Left lobe of liver (tissue), 2 donors: ENCODE data around the gene CNOT4. TPM values are rescaled to one million over a fixed set of nuclear protein-coding genes. Genes with fewer than 3 reads are reported as not detected.
"Not testable (repeated sequence)": the region's sequence is repeated elsewhere in the genome, so short reads cannot be mapped to it uniquely, and the experiment has no call there.

Source experiments
- ATAC-seq: fragments of 200-7000 bp; cut with Tn5 transposase; one replicate; pipeline ENCODE4 v1.9.1; 2020; ENCODE audit warnings: mild to moderate bottlenecking, moderate library complexity
- DNase-seq: peaks from one replicate; pipeline ENCODE4 v3.0.0-alpha.2; 2020; ENCODE audit warnings: low spot score
- total RNA-seq: library from RNA; stranded (reverse); gene quantifications from one replicate; pipeline ENCODE4 v1.2.1, GENCODE V29; 2021
- donor health status: DM: no; HTN: no; CAD: no; lungs with moderate emphysema.
- donor health status: DM: no; HTN: yes; CAD: no.

The CNOT4 gene
- total RNA-seq, 1 donor from 2014 or later, result 10.0 TPM

GRCh38 chr7:135517060-135517459 lies 7.2 kb upstream of the CNOT4 start:
- ATAC-seq, result no peak
- DNase-seq, result no peak

DNA sequence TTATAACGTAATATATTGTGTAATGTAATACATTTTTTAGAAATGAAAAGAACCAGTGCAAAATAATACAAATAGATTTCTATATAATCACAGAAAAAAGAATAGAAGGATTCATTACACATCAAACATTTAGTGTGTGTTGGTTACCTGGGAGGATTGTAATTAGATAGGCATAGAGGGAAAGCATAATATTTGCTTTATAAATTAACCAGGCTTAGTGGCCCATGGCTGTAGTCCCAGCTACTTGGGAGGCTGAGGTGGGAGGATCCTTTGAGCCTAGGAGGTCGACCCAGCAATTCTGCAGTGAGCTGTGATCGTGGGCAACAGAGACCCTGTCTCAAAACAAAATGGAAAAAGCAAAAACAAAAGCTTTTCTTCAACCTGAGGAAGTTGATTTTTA lies 5.0 kb upstream of the CNOT4 start:
- ATAC-seq (no peak), DNase-seq (no peak)

DNA sequence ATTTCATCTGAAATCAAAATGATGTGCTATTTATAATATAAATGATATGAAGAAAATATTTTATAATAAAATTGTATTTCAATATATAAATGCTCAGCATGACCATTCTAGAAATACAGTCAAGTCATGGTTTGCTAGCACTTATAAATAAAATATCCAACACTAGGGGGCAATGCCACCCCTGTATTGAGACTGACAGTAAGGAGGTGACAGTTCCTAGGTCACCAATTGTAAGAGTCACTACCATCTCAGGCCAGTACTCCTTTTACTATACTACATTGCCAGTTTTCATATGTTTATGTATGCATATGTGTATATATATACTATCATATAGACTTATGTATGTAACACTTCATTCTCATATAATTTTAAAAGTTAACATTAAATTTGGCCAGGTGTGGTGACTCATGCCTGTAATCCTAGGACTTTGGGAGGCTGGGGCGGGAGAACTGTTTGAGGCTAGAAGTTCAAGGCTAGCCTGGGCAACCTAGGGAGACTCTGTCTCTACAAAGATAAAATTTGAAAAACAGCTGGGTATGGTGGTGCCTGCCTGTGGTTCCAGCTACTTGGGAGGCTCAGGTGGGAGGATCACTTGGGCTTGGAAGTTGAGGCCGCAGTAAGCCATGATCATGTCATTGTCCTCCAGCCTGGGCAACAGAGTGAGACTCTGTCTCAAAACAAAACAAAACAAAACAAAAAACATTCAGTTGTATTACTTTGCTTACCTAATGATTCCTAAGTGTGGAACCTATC lies 2.4 kb upstream of the CNOT4 start:
- DNase-seq (no peak), ATAC-seq (peak; percentile 33)

DNA sequence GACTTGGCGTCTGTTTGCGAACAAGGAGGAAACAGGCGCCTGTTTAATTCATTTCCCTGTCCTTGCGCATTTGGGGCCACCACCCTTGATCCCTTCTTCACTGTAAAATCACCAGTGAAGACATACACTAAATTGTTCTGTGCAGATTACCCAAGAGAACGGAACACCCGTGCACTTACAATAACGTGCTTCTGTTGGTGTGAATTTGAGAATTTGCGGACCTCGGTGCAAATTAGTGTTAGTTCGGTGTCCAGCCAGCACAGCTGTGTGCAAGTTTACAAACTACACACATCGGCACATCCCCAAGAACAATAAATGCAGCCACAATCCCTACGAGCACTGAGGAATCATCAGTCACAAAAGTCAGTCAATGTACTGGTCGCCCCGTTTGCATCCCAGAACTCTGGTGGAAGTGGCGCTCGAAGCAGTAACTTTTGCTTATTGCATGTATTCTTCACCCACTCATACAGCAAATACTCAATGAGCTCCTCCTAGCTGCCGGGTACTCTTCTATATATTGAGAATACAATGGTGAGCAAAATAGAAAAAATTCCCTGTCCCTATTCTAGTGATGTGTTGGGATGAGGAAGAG lies 786 bp upstream of the CNOT4 start:
- ATAC-seq (no peak), DNase-seq (no peak)

GRCh38 chr7:135509589-135509838 lies 388 bp downstream of the CNOT4 start:
- no peak for ATAC-seq
- DNase-seq, result no peak

- DNase-seq (peak; percentile 47), ATAC-seq (peak; percentile 36)
Observed at GRCh38 chr7:135508883-135509588, 866 bp downstream of the CNOT4 start.

GRCh38 chr7:135501402-135501801 lies 8.5 kb downstream of the CNOT4 start:
- DNase-seq (no peak), ATAC-seq (peak; percentile 30)

- peak; percentile 74 for ATAC-seq
- no peak for DNase-seq
Observed at GRCh38 chr7:135499818-135500217, 10.1 kb downstream of the CNOT4 start.

DNA sequence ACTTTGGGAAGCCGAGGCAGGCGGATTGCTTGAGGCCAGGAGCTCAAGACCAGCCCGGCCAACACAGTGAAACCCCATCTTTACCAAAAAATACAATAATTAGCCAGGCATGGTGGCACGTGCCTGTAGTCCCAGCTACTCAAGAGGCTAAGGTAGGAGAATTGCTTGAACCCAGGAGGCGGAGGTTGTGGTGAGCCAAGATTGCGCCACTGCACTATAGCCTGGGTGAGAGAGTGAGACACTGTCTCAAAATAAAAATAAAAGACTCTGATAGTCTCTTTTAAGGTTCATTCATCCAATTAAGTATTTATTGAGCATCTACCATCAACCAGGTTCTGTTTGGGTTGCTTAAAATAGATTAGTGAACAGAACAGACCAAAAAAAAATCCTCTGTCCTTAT lies 12.7 kb downstream of the CNOT4 start:
- not testable (repeated sequence) for ATAC-seq, DNase-seq

GRCh38 chr7:135493362-135493761 lies 16.5 kb downstream of the CNOT4 start:
- peak; percentile 64 for ATAC-seq

DNA sequence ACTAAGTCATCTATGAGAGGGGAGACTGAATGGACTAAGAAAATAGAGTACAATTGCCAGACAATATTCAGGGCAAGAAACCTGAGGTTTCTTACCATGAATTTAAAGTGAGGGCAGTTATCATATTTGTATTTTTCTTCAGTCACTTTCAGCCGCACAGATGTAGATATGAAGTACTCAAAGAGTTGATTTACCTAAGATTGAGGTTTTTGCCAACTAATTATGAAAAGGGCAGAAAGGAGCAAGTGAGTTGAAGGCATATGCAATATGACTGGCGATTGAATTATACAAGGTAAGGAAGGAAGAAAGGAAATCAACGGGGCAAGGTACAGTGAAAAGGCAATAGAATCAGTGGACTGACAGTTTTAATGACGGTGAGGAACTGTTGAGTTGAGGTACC lies 17.8 kb downstream of the CNOT4 start:
- ATAC-seq, result no peak
- no peak for DNase-seq

More at GRCh38 chr7:135493362-135493761, 16.5 kb downstream of the CNOT4 start:
- DNase-seq, result no peak

DNA sequence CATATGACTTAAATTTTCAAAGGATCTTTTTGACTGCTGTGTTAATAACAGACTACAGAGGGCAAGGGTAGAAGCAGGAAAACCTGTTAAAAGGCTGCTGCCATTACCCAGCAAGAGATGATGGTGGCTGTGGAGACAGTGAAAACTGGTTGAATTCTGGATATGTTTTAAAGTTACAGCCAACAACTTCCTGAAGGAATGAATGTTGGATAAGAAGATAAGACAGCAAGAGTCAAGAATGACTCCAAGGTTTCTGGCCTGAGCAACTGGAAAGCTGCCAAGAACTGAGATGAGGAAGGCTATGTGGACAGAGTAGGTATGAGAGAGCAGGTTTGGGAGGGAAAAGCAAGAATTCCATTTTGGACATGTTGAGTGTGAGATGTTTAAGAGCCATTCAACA lies 19.1 kb downstream of the CNOT4 start:
- no peak for DNase-seq
- ATAC-seq, result no peak

GRCh38 chr7:135489791-135490190 lies 20.1 kb downstream of the CNOT4 start:
- ATAC-seq (no peak), DNase-seq (no peak)

DNA sequence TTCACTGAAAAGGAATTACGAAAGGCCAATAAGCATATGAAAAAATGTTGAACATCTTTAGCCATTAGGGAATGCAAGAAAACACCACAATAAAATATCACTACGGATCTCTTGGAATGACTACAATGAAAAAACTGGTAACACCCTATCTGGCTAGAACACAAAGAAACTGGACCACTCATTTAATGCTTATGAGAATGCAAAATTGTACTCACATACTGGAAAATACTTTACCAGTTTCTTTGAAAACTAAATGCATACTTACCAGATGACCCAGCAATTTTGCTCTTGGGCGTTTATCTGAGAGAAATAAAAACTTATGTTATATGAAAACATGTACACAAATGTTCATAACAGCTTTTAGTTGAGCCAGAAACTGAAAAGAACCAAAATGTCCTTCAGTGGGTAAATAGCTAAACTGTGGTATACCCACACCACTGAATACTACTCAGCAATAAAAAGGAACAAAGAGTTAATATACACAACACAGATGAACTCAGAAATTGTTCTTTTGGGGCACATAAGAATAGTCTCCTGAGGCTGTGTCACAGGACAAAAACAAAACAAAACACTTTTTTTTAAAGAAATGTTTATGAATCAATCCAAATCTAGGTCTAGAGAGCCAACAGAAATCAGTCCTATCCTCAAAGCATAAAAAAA lies 23.5 kb downstream of the CNOT4 start:
- DNase-seq (no peak), ATAC-seq (no peak)

DNA sequence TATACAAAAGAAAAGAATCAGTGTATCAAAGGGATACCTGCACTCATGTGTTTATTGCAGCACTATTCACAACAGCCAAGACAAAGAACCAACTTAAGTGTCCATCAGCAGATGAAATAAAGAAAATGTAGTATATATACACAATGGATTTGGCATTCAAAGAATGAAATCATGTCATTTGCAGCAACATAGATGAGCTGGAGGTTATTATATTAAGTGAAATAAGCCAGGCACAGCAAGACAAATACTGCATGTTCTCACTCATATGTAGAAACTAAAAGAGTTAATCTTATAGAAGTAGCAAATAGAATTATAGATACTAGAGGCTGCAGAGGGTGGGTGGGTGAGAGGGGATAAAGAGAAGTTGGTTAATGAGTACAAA lies 28.3 kb downstream of the CNOT4 start:
- no peak for DNase-seq
- no peak for ATAC-seq

DNA sequence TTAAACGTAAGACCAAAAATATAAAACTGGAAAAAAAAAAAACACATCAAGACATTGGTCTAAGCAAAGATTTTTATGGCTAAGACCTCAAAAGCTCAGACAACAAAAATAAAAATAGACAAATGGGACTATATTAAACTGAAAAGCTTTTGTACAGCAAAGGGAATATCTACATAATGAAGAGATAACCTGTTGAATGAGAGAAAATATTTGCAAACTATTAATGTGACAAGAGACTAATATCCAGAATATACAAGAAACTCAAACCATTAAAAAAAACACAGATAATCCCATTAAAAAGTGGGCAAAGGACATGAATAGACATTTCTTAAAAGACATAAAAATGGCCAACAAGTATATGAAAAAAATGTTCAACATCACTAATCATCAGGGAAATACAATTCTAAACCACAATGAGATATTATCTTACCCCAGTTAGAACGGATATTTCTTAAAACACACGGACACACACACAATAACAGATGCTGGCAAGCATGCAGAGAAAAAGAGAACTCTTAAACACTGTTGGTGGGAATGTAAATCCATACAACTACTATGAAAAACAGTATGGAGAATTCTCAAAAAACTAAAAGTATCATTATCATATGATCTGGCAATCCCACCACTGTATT lies 28.8 kb downstream of the CNOT4 start:
- DNase-seq (no peak), ATAC-seq (no peak)

- DNase-seq, result no peak
- no peak for ATAC-seq
Observed at GRCh38 chr7:135475521-135475920, 34.4 kb downstream of the CNOT4 start.

- not testable (repeated sequence) for ATAC-seq, DNase-seq
Observed at GRCh38 chr7:135469705-135470104, 40.2 kb downstream of the CNOT4 start.

DNA sequence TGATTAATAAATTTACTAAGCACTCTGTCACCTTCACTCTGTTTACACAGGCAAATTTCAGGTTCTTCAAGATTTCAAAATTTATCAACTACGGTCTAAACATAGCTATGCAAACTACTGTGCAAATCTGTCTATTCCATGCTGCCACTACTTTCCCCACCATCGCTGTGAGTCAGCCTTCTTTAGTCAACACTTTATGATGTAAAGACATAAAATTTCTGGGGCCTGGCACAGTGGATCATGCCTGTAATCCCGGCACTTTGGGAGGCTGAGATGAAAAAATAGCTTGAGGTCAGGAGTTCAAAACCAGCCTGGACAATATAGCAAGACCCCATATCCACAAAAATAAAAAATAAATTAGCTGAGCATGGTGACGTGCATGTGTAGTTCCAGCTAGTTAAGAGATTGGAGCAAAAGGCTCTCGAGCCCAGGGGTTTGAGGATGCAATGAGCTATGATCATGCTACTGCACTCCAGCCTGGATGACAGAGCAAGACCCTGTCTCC lies 42.6 kb downstream of the CNOT4 start:
- ATAC-seq, result no peak
- DNase-seq, result no peak

DNA sequence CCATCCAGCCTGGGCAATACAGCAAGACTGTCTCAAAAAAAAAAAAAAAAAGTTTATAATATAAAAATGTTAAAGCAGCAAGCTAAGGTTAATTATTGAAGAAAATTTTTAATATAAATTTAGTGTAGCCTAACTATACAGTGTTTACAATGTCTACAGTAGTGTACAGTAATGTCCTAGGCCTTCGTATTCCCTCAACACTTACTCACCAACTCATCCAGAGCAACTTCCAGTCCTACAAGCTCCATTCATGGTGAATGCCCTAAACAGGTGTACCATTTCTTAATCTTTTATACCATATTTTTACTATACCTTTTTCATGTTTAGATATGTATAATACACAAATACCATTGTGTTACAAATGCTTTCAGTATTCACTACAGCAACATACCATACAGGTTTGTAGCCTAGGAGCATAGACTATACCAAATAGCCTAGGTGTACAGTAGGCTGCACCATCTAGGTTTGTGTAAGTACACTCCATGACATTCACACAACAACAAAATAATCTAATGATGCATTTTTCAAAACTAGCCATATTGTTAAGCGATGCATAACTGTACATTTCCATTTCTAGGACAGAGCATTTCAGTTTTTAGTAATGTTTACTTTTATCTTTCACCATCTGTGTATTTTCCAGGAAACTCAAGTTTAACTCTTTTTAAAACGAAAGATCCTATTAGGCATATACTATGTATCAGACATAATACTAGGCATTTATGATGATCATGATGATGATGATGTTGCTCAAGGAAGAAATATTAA lies 43.3 kb downstream of the CNOT4 start:
- ATAC-seq, result no peak
- DNase-seq, result no peak
